Keratinocyte (primary cell): ENCODE data around the gene SPRR1B. TPM values are rescaled to one million over a fixed set of nuclear protein-coding genes. Genes with fewer than 3 reads are reported as not detected.
A peak's percentile ranks its signal among the peaks of the same experiment; 100 is the strongest.

Experiments used
- DNase-seq: peaks from one replicate; pipeline ENCODE4 v3.0.0-alpha.2; 2011; ENCODE audit warnings: low read depth, missing footprints, low spot score
- FAIRE-seq: peaks from 2 replicates; lab custom pipeline; 2011; peaks lifted over from hg19 to GRCh38; lab: Jason Lieb, UNC
- H2AFZ ChIP-seq: 2 replicates; pipeline ENCODE4 v1.6.0; 2012; ENCODE audit warnings: low read length, control low read depth, inconsistent platforms; ENCODE audit not compliant: control insufficient read depth
- H3K27ac ChIP-seq: 2 replicates; pipeline ENCODE4 v1.5.1; 2011; ENCODE audit warnings: low read length; ENCODE audit not compliant: control insufficient read depth, insufficient read depth
- H3K27me3 ChIP-seq: 3 replicates; pipeline ENCODE4 v1.6.0; 2011; ENCODE audit warnings: low read length; ENCODE audit not compliant: control insufficient read depth, insufficient read depth; ENCODE audit errors: extremely low read depth
- H3K36me3 ChIP-seq, 2 experiments: 2 replicates in 1 of 2; 3 replicates in 1 of 2; pipeline ENCODE4 v1.5.1; 2011; ENCODE audit warnings: low read length in 2 of 2, mild to moderate bottlenecking in 1 of 2; ENCODE audit not compliant: control insufficient read depth in 2 of 2, insufficient read depth in 2 of 2; ENCODE audit errors: extremely low read depth in 1 of 2
- H3K4me1 ChIP-seq: 3 replicates; pipeline ENCODE4 v1.5.1; 2011; ENCODE audit warnings: low read length; ENCODE audit not compliant: control insufficient read depth, insufficient read depth; ENCODE audit errors: extremely low read depth
- H3K4me2 ChIP-seq: 3 replicates; pipeline ENCODE4 v1.6.0; 2011; ENCODE audit warnings: low read depth, low read length; ENCODE audit not compliant: control insufficient read depth, insufficient read depth; ENCODE audit errors: extremely low read depth
- H3K4me3 ChIP-seq, 3 experiments: fragments of 200-600 bp in 1 of 3; sonication (generic) in 1 of 3; 2 replicates in 2 of 3; 3 replicates in 1 of 3; pipeline ENCODE4 v1.5.1; 2011 to 2016; ENCODE audit warnings: low read length in 3 of 3, mild to moderate bottlenecking in 3 of 3, control low read depth in 2 of 3, inconsistent platforms in 1 of 3, low read depth in 1 of 3, mixed read lengths in 1 of 3, mixed run types in 1 of 3, moderate library complexity in 1 of 3; ENCODE audit not compliant: control insufficient read depth in 2 of 3, insufficient read depth in 2 of 3; ENCODE audit errors: extremely low read depth in 1 of 3
- H3K79me2 ChIP-seq: 2 replicates; pipeline ENCODE4 v1.6.0; 2012; ENCODE audit warnings: low read length; ENCODE audit not compliant: control insufficient read depth, insufficient read depth
- H3K9ac ChIP-seq: 3 replicates; pipeline ENCODE4 v1.6.0; 2011; ENCODE audit warnings: low read length; ENCODE audit not compliant: control insufficient read depth, insufficient read depth; ENCODE audit errors: extremely low read depth
- H3K9me1 ChIP-seq: 3 replicates; pipeline ENCODE4 v1.6.0; 2011; ENCODE audit warnings: low read length; ENCODE audit not compliant: control insufficient read depth, insufficient read depth; ENCODE audit errors: extremely low read depth
- H3K9me3 ChIP-seq: 2 replicates; pipeline ENCODE4 v1.5.1; 2012; ENCODE audit warnings: low read depth, low read length; ENCODE audit not compliant: control insufficient read depth
- H4K20me1 ChIP-seq: 3 replicates; pipeline ENCODE4 v1.6.0; 2011; ENCODE audit warnings: low read length; ENCODE audit not compliant: control insufficient read depth, insufficient read depth; ENCODE audit errors: extremely low read depth
- CTCF ChIP-seq, 3 experiments: IDR thresholded peaks in 1 of 3; conservative IDR thresholded peaks in 1 of 3; optimal IDR thresholded peaks in 1 of 3; 2 replicates in 2 of 3; 3 replicates in 1 of 3; pipeline versions ENCODE3 to v1.5.1; 2011; ENCODE audit warnings: low read length in 3 of 3, mild to moderate bottlenecking in 3 of 3, moderate library complexity in 2 of 3, control low read depth in 1 of 3, inconsistent platforms in 1 of 3; ENCODE audit not compliant: insufficient read depth in 2 of 3; ENCODE audit errors: extremely low read depth in 1 of 3
- EZH2 ChIP-seq: IDR thresholded peaks from one replicate; pipeline ENCODE4 v1.6.1; 2012; ENCODE audit warnings: inconsistent platforms, mild to moderate bottlenecking, low read length, moderate library complexity
- dilution Hi-C: fragments of 300-500 bp; cut with MboI; formaldehyde crosslinking; loops from one replicate; pipeline ENCODE4 v1.7.0; 2020; ENCODE audit warnings: low sequenced_read_pairs; ENCODE audit not compliant: extremely low pct_ligation_motif_present
- polyA plus RNA-seq, 5 experiments: library from polyadenylated mRNA; depleted of rRNA in 3 of 5; stranded (reverse) in 3 of 5; stranded (forward) in 1 of 5; unstranded in 1 of 5; fragments of >200 nt; gene quantifications; 1 replicate in 1 of 5; 2 replicates in 3 of 5; 3 replicates in 1 of 5; pipeline versions ENCODE4 v1.2.1 to v1.2.3, GENCODE V29; 2011 to 2012; ENCODE audit warnings: missing spikeins in 2 of 5, low read depth in 1 of 5, low replicate concordance in 1 of 5

The SPRR1B gene
- polyA plus RNA-seq, 1 donor (not counting 4 experiments of a cell fraction or from before 2014, with no cell fraction given): 253 TPM

- Histone ChIP-seq H2AFZ (peak within 1 kb of the TSS; percentile 24), H3K27me3 (no peaks in the 10 kb centered on the region), H3K4me3 (no peak within 1 kb of the TSS), H3K9ac (no peak within 1 kb of the TSS), H3K4me1 (peaks cover 20% of the 10 kb centered on the region), H4K20me1 (no peaks in the 10 kb centered on the region), H3K9me3 (no peaks in the 10 kb centered on the region), H3K36me3 (no peaks in the 10 kb centered on the region), H3K79me2 (no peaks in the 10 kb centered on the region), H3K4me2 (peak within 1 kb of the TSS; percentile 33), H3K9me1 (no peaks in the 10 kb centered on the region), H3K27ac (no peak within 1 kb of the TSS)
- FAIRE-seq: peak; percentile 67
- DNase-seq: no peak
- TF ChIP-seq CTCF (optimal IDR thresholded peaks at IDR 0.05 in 1 of 3, IDR thresholded peaks at IDR 0.05 in 1 of 3, conservative IDR thresholded peaks at IDR 0.05 in 1 of 3; ENCODE audit: extremely low read depth in 1 of 3, insufficient read depth in 2 of 3, low read length in 3 of 3) (no peak), EZH2 (no peak)
- dilution Hi-C loops: no loop called here
Measured at GRCh38 chr1:153057375-153057774, 26.4 kb downstream of the SPRR1B start, which contains the start of gene SPRR2A. TSS of gene SPRR2A (minus strand) at chr1:153057512. CDS start at chr1:153056735, 777 bp downstream.

GRCh38 chr1:153058154-153058553, 27.2 kb downstream of the SPRR1B start:
- DNase-seq (no peak), FAIRE-seq (no peak)
- Histone ChIP-seq H3K4me3 (no peak overlapping the region), H3K27me3 (no peaks in the 10 kb centered on the region), H3K4me2 (no peak overlapping the region), H3K27ac (no peak overlapping the region), H2AFZ (no peak overlapping the region), H3K36me3 (no peaks in the 10 kb centered on the region), H3K9me3 (no peaks in the 10 kb centered on the region), H4K20me1 (no peaks in the 10 kb centered on the region), H3K9me1 (no peaks in the 10 kb centered on the region), H3K9ac (no peak overlapping the region), H3K79me2 (no peaks in the 10 kb centered on the region), H3K4me1 (peaks cover 20% of the 10 kb centered on the region)
- TF ChIP-seq CTCF (optimal IDR thresholded peaks at IDR 0.05 in 1 of 3, IDR thresholded peaks at IDR 0.05 in 1 of 3, conservative IDR thresholded peaks at IDR 0.05 in 1 of 3; ENCODE audit: extremely low read depth in 1 of 3, insufficient read depth in 2 of 3, low read length in 3 of 3) (no peak), EZH2 (no peak)
- dilution Hi-C loops: no loop called here
